Stomach (tissue), 4 donors: Measurements from ENCODE around the gene EXOC2.

Experiments used
- EP300 ChIP-seq: sonication (generic); formaldehyde crosslinking; IDR thresholded peaks from one replicate; pipeline ENCODE4 v1.6.1; 2017; ENCODE audit warnings: antibody characterized with exemption
- POLR2A ChIP-seq, 4 donors: fragments of 450-650 bp; IDR thresholded peaks; one replicate each; pipeline ENCODE4 v1.6.1; 2016; ENCODE audit warnings: antibody characterized with exemption in 4 of 4, control low read depth in 2 of 4, mild to moderate bottlenecking in 1 of 4, moderate library complexity in 1 of 4
- POLR2AphosphoS5 ChIP-seq, 3 donors: sonication (generic); formaldehyde crosslinking; IDR thresholded peaks; one replicate each; pipeline ENCODE4 v1.6.1; 2016; ENCODE audit warnings: antibody characterized with exemption in 3 of 3
- TF ChIP-seq, protein P1 (sequence below), 7 experiments: fragments of 450-650 bp in 4 of 7; fragments of 200-600 bp in 3 of 7; sonication (generic) in 3 of 7; IDR thresholded peaks; one replicate each; pipeline ENCODE4 v1.5.1; 2016 to 2019; ENCODE audit warnings: antibody characterized with exemption in 7 of 7, control low read depth in 2 of 7, mild to moderate bottlenecking in 1 of 7

DNA sequence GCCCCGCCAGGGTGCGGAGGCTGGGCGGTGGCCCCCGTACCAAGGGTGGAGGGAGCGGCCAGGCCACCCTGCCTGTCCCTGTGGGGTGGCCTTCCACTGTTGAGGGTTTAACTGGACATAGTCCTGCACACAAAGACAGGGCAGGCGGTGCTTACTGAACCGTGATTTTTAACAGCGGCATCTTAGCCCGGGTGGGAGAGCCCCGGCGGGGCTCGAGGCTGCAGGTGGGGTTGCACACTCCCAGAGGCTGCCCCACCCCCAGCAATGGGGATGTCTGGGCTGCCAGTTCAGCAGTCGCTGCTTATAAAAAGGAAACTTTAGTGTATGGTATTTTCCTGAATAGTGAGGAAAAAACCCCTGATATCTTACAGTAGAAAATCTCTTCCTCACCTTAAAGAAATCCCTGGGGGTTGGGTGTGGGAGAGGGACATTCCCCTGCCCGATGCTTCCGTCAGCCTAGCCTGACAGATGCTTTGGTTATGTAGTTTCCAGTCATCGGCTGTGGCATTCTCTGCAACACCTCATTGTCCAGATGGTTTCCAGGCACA is 222.0 kb downstream of the EXOC2 start:
- TF ChIP-seq, protein P1, sequence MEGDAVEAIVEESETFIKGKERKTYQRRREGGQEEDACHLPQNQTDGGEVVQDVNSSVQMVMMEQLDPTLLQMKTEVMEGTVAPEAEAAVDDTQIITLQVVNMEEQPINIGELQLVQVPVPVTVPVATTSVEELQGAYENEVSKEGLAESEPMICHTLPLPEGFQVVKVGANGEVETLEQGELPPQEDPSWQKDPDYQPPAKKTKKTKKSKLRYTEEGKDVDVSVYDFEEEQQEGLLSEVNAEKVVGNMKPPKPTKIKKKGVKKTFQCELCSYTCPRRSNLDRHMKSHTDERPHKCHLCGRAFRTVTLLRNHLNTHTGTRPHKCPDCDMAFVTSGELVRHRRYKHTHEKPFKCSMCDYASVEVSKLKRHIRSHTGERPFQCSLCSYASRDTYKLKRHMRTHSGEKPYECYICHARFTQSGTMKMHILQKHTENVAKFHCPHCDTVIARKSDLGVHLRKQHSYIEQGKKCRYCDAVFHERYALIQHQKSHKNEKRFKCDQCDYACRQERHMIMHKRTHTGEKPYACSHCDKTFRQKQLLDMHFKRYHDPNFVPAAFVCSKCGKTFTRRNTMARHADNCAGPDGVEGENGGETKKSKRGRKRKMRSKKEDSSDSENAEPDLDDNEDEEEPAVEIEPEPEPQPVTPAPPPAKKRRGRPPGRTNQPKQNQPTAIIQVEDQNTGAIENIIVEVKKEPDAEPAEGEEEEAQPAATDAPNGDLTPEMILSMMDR (IDR thresholded peaks at IDR 0.05) = no peak
- TF ChIP-seq POLR2A (IDR thresholded peaks at IDR 0.05) = no peak
- TF ChIP-seq EP300 = no peak
- no peak for TF ChIP-seq POLR2AphosphoS5 (IDR thresholded peaks at IDR 0.05)
